Measurements from ENCODE around the gene PRR33.

- TF ChIP-seq CTCF (IDR thresholded peaks at IDR 0.05; ENCODE audit: borderline replicate concordance, extremely low read depth, low read length, poor library complexity, severe bottlenecking): no peak
- TF ChIP-seq EZH2 (IDR thresholded peaks at IDR 0.05; ENCODE audit: borderline replicate concordance, low read depth, low read length, severe bottlenecking): no peak
Observed at GRCh38 chr11:1924181-1924580, 32.5 kb upstream of the PRR33 start.

Measured in DND-41 (cell line).